Stimulated activated CD8-positive, alpha-beta memory T cell treated with anti-CD3 and anti-CD28 coated beads, Interleukin-4, amount 100 ng/mL, for 48 hours (primary cell): ENCODE results near the gene TRPV2.

Experiments
- DNase-seq: peaks from one replicate; pipeline ENCODE4 v3.0.0-alpha.2; 2020

Gene TRPV2

DNA sequence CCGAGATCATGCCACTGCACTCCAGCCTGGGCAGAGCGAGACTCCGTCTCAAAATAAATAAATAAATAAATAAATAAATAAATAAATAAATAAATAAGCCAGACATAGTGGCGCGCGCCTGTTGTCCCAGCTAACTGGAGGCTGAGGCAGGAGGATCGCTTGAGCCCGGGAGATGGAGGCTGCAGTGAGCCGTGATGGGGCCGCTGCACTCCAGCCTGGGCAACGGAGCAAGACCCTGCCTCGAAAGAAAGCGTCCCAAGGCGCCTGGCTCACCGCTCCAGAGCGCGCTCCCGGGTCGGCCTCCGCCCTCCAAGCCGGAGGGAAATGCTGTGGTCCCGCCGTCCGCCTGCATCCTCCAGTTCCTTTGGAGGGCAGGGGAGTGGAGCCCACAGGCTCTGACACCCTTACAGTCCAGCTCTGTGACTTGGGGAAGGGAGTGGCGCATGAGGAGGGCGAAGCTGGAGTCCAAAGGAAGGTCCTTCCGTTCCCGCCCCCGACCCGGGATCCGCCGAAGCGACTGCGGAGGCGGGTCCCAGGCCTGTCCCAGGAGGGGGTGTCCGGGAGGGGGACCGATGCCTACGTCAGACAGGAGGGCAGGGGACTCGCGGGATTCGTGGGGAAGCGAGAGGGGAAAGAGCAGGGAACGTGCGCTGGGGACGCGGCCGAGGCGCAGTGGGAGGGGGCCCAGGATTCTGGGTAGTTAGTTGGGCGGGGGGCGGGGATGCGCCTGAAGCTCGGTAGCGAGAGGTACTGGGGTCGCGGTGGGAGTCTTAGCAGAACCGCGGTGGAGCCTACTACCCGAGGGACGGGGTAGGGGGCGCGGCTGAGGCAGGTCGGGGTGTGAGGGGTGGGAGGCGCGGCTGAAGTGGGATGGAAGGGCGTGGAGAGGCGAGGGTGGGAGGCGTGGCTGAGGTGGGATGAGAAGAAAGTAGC lies 8.4 kb upstream of the TRPV2 start:
- DNase-seq, result no peak

GRCh38 chr17:16407911-16408588 lies 7.3 kb upstream of the TRPV2 start:
- peak; percentile 50 for DNase-seq

- no peak for DNase-seq
These were observed 2.0 kb downstream of the TRPV2 start for GRCh38 chr17:16417399-16417798.

DNA sequence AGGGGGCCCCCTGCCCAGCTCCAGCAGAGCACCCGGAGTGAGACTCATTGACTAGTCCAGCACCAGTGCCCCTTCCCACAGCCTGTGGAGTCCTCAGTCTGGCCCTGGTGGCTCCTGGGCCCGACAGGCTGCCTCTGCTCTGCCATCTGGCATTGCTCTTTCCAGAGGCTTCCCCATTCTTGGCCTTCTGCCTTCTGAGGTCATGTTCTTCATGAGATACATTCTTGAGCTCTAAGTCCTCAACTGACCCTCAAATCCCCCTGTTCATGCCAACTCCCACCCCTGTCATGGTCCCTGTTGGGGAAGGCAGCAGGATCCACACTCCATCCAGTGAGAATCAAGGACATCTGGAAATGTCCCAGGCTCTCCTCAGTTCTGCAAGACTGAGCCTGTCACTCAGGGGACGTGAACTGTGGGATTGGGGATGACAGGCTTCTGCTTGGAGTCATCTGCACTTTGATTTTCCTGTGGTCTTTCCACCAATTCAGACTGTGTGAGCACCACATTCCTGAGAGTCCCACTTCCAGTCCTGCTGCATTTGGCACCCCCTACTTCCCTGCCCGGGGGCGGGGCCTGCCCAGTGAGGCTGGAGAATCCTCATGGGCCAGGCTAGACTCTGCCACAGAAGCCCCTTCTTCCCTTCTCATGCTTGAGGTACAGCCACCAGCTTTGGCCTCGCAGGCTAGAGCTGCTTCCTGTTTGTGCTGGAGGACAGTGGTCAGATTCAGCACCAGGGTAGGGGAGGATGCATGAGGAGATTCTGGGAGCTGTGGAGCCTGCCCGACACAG lies 2.7 kb downstream of the TRPV2 start:
- DNase-seq, result no peak

- DNase-seq, result peak; percentile 46
These were observed 3.3 kb downstream of the TRPV2 start for GRCh38 chr17:16418685-16419068.

- peak; percentile 78 for DNase-seq
These were observed 3.9 kb downstream of the TRPV2 start for GRCh38 chr17:16419074-16419928.

DNA sequence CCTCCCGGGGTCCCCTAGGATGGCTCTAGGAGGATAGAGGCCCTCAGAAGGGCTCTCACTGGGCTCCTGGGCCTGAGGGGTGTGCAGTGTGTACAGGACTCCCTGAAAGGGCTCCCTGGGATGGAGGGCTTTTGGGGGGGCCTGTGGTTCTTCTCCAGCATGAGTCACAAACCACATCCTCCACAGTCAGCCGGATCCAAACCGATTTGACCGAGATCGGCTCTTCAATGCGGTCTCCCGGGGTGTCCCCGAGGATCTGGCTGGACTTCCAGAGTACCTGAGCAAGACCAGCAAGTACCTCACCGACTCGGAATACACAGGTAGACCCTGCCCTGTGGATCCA lies 4.5 kb downstream of the TRPV2 start:
- peak; percentile 79 for DNase-seq

DNA sequence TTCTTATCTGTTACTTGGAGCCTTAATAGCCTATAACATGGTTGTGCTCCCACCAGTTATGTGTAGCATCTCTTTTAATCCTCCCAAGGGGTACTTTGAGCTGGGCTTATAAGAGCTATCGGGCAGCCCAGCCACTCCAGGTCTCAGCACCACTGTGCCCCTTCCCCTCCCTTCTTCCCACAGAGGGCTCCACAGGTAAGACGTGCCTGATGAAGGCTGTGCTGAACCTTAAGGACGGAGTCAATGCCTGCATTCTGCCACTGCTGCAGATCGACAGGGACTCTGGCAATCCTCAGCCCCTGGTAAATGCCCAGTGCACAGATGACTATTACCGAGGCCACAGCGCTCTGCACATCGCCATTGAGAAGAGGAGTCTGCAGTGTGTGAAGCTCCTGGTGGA lies 7.0 kb downstream of the TRPV2 start:
- no peak for DNase-seq

- DNase-seq, result no peak
These were observed 8.0 kb downstream of the TRPV2 start for GRCh38 chr17:16423226-16423872.

DNA sequence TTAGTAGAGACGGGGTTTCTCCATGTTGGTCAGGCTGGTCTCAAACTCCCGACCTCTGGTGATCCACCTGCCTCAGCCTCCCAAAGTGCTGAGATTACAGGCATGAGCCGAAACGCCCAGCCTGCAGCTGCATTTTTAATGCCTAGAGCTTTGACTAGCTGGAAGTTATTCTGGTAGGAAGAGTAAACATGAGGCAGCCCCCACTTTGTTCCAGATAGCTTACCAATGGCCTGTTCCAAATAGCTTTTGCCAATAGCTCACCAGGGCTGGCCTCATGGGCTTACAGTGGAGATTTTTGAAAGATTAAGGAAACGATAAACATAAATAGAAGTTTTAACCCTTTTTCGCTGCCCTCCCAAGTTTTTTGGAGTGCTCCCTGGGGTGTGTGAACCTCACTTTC lies 9.8 kb downstream of the TRPV2 start:
- DNase-seq, result no peak

- no peak for DNase-seq
These were observed 10.6 kb downstream of the TRPV2 start for GRCh38 chr17:16425698-16426659.

- DNase-seq, result no peak
These were observed 11.6 kb downstream of the TRPV2 start for GRCh38 chr17:16427020-16427419.

GRCh38 chr17:16428098-16428882 lies 12.9 kb downstream of the TRPV2 start:
- peak; percentile 78 for DNase-seq

DNA sequence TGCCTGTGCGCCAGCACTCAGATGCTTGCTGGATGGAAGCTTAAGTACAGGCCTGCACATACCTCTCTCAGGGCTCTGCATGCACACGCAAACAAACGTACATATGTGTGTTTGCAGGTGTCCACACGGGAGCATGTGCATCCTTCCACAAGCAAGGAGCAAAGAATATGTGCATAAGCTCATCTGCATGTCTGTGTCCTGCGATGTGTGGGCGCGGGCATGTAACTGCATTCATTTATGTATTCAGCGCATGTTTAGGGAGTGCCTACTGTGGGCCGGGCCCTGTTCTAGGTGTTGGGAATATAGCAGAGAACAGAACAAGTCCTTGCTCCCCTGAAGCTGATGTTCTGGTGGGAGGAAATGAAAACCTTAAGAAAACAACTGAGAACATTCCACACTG lies 13.7 kb downstream of the TRPV2 start:
- DNase-seq, result peak; percentile 21

DNA sequence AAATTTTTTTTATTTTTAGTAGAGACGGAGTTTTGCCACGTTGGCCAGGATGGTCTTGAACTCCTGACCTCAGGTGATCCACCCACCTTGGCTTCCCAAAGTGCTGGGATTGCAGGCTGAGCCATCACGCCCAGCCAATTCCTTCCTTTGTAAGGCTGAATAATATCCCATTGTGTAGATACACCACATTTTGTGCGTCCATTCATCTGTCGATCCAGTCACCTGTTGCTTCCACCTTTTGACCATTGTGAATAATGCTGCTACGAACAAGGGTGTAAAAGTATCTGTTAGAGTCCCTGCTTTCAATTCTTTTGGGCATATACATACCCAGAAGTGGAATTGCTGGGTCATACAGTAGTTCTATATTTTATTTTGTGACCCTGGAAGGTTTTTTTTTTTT lies 15.3 kb downstream of the TRPV2 start:
- DNase-seq, result no peak

DNA sequence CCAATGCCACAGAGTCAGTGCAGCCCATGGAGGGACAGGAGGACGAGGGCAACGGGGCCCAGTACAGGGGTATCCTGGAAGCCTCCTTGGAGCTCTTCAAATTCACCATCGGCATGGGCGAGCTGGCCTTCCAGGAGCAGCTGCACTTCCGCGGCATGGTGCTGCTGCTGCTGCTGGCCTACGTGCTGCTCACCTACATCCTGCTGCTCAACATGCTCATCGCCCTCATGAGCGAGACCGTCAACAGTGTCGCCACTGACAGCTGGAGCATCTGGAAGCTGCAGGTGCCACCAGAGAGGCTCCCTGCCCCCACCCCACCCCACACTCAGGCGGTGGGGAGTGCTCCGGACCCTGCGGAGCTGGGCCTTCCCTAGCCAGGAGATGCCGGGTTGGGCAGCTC lies 16.6 kb downstream of the TRPV2 start:
- DNase-seq, result no peak

DNA sequence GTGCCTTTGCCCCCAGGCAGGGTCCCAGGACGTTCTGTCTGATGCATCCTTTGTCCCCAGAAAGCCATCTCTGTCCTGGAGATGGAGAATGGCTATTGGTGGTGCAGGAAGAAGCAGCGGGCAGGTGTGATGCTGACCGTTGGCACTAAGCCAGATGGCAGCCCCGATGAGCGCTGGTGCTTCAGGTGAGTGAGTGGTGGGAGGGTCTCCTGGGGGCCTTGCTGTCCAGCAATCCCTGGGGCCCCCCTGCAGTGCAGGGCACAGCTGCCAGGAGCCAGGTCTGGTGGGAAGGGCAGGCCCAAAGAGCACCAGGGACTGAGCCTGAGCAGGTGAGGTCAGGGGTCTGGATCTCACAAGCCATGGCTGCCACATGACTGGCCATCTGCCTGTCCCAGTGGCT lies 18.1 kb downstream of the TRPV2 start:
- no peak for DNase-seq

DNA sequence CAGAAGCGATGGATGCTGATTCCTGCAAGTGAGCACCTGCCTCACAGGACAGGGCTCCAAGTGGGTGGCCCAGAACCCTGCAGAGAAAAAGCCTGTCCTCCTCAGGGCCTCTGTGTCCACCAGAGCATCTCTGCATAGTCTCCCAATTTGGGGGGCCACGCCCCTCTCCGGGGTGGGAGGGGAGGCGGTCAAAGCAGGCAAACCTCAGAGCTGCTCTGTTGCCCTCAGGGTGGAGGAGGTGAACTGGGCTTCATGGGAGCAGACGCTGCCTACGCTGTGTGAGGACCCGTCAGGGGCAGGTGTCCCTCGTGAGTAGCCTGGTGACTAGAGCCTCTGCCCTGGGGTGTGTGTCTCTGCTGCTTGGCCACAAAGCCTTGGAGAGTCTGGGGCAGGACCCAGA lies 19.3 kb downstream of the TRPV2 start:
- no peak for DNase-seq

GRCh38 chr17:16435925-16436886 lies 20.8 kb downstream of the TRPV2 start:
- DNase-seq, result no peak
